Loucy (cell line): ENCODE measurements around the gene CSTF2T.

Experiments used
- CTCF ChIP-seq: fragments of 200-600 bp; sonication (generic); conservative IDR thresholded peaks from 2 replicates; pipeline ENCODE4 v1.5.1; 2014; ENCODE audit warnings: mild to moderate bottlenecking, antibody characterized with exemption, low read length
- EZH2phosphoT487 ChIP-seq: fragments of 200-600 bp; IDR thresholded peaks from 2 replicates; pipeline ENCODE4 v1.6.1; 2018; ENCODE audit warnings: antibody characterized with exemption, mild to moderate bottlenecking, moderate library complexity, borderline replicate concordance

- TF ChIP-seq CTCF (no peak), EZH2phosphoT487 (no peak)
Measured at GRCh38 chr10:51733057-51733456, 33.7 kb upstream of the CSTF2T start.
